Hepatocyte (in vitro differentiated cells): ENCODE results near the gene KCNQ5. TPM values are rescaled to one million over a fixed set of nuclear protein-coding genes. Genes with fewer than 3 reads are reported as not detected.

Experiments used
- DNase-seq: peaks from one replicate; pipeline ENCODE4 v3.0.0-alpha.2; 2016; ENCODE audit warnings: low spot score
- H2AFZ ChIP-seq: fragments of 200-600 bp; sonication (generic); 2 replicates; pipeline ENCODE4 v1.6.0; 2016; ENCODE audit warnings: antibody characterized with exemption, mild to moderate bottlenecking
- H3K27ac ChIP-seq: fragments of 200-600 bp; sonication (generic); 2 replicates; pipeline ENCODE4 v1.5.1; 2016; ENCODE audit warnings: mild to moderate bottlenecking
- H3K27me3 ChIP-seq: fragments of 200-600 bp; sonication (generic); 2 replicates; pipeline ENCODE4 v1.6.1; 2016
- H3K36me3 ChIP-seq: fragments of 200-600 bp; sonication (generic); replicated peaks from 2 replicates; pipeline ENCODE4 v1.5.1; 2016; ENCODE audit warnings: low read depth; ENCODE audit not compliant: insufficient read depth
- H3K4me1 ChIP-seq: fragments of 200-600 bp; sonication (generic); 2 replicates; pipeline ENCODE4 v1.5.1; 2016; ENCODE audit warnings: mild to moderate bottlenecking, moderate library complexity; ENCODE audit not compliant: insufficient read depth
- H3K4me2 ChIP-seq: fragments of 200-600 bp; sonication (generic); 2 replicates; pipeline ENCODE4 v1.6.0; 2016
- H3K4me3 ChIP-seq: fragments of 200-600 bp; sonication (generic); 2 replicates; pipeline ENCODE4 v1.5.1; 2016; ENCODE audit warnings: mild to moderate bottlenecking
- H3K79me2 ChIP-seq: fragments of 200-600 bp; sonication (generic); 2 replicates; pipeline ENCODE4 v1.6.0; 2017; ENCODE audit warnings: mild to moderate bottlenecking
- H3K9me2 ChIP-seq: fragments of 200-600 bp; sonication (generic); replicated peaks from 2 replicates; pipeline ENCODE4 v1.6.0; 2017; ENCODE audit warnings: mild to moderate bottlenecking; ENCODE audit not compliant: insufficient read depth
- H3K9me3 ChIP-seq: fragments of 200-600 bp; sonication (generic); 2 replicates; pipeline ENCODE4 v1.5.1; 2016; ENCODE audit warnings: low read depth, mild to moderate bottlenecking
- H4K20me1 ChIP-seq: fragments of 200-600 bp; sonication (generic); 2 replicates; pipeline ENCODE4 v1.6.0; 2016; ENCODE audit warnings: mild to moderate bottlenecking; ENCODE audit not compliant: insufficient read depth, poor library complexity, severe bottlenecking
- EZH2 ChIP-seq: fragments of 200-600 bp; sonication (generic); IDR thresholded peaks from 2 replicates; pipeline ENCODE4 v1.6.1; 2016; ENCODE audit warnings: antibody characterized with exemption, mild to moderate bottlenecking, borderline replicate concordance
- EZH2phosphoT487 ChIP-seq: fragments of 200-600 bp; sonication (generic); IDR thresholded peaks from one replicate; pipeline ENCODE4 v1.6.1; 2018; ENCODE audit warnings: antibody characterized with exemption, mild to moderate bottlenecking, low read depth, moderate library complexity; ENCODE audit not compliant: unreplicated experiment, severe bottlenecking
- WGBS: methylation state at CpG from one replicate; pipeline ENCODE4 v1.1.6; 2016; ENCODE audit warnings: low lambda C conversion rate; ENCODE audit errors: missing lambda C conversion rate; 5-methylcytosine and 5-hydroxymethylcytosine counted together
- polyA plus RNA-seq: library from polyadenylated mRNA; unstranded; fragments of >200 nt; fragmentation: Nextera tagmentation; extraction: Ambion mirVana; gene quantifications from 2 replicates; pipeline ENCODE4 v1.2.1, GENCODE V29; 2016
- total RNA-seq: library from RNA; depleted of rRNA; stranded (reverse); fragments of >200 nt; gene quantifications from 2 replicates; pipeline ENCODE4 v1.2.3, GENCODE V29; 2014
- TF ChIP-seq, protein P1 (sequence below): fragments of 200-600 bp; sonication (generic); IDR thresholded peaks from 2 replicates; pipeline ENCODE4 v1.5.1; 2016; ENCODE audit warnings: antibody characterized with exemption, mild to moderate bottlenecking; ENCODE audit not compliant: poor library complexity

The KCNQ5 gene
- total and polyA plus RNA-seq, 2 experiments from 2014 or later = 1.6 to 2.0 TPM

DNA sequence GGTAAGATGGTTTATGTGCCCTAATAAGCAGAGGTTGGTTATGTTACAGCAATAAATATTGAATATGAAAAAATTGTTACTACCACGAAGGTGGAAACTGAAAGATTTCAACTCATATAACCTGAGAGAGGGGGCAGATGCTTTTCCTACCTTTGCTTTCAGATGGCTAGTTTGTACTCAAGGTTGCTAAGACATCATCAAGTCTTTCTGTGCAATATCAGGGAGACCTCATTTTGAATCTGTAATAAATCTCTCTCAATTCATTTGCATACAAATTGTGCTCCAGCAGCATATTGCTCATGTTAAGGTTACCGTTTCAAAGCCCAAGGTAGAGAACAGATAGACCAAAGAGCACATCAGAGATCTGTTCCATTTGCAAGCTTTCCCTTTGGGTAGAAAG is 383.0 kb downstream of the KCNQ5 start:
- DNase-seq = no peak
- no peaks in the 10 kb centered on the region for H3K4me1 ChIP-seq
- no peaks in the 10 kb centered on the region for H3K79me2 ChIP-seq
- H2AFZ ChIP-seq = no peak overlapping the region
- TF ChIP-seq EZH2phosphoT487 = no peak
- no peak for TF ChIP-seq EZH2
- TF ChIP-seq, protein P1, sequence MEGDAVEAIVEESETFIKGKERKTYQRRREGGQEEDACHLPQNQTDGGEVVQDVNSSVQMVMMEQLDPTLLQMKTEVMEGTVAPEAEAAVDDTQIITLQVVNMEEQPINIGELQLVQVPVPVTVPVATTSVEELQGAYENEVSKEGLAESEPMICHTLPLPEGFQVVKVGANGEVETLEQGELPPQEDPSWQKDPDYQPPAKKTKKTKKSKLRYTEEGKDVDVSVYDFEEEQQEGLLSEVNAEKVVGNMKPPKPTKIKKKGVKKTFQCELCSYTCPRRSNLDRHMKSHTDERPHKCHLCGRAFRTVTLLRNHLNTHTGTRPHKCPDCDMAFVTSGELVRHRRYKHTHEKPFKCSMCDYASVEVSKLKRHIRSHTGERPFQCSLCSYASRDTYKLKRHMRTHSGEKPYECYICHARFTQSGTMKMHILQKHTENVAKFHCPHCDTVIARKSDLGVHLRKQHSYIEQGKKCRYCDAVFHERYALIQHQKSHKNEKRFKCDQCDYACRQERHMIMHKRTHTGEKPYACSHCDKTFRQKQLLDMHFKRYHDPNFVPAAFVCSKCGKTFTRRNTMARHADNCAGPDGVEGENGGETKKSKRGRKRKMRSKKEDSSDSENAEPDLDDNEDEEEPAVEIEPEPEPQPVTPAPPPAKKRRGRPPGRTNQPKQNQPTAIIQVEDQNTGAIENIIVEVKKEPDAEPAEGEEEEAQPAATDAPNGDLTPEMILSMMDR = no peak
- H3K4me2 ChIP-seq = no peak overlapping the region
- WGBS = 70% methylated on average over 2 of the region's 2 CpGs
- H4K20me1 ChIP-seq = no peaks in the 10 kb centered on the region
- no peaks in the 10 kb centered on the region for H3K27me3 ChIP-seq
- H3K9me2 ChIP-seq = no peaks in the 10 kb centered on the region
- no peak overlapping the region for H3K4me3 ChIP-seq
- no peaks in the 10 kb centered on the region for H3K36me3 ChIP-seq
- H3K9me3 ChIP-seq = no peaks in the 10 kb centered on the region
- no peak overlapping the region for H3K27ac ChIP-seq

DNA sequence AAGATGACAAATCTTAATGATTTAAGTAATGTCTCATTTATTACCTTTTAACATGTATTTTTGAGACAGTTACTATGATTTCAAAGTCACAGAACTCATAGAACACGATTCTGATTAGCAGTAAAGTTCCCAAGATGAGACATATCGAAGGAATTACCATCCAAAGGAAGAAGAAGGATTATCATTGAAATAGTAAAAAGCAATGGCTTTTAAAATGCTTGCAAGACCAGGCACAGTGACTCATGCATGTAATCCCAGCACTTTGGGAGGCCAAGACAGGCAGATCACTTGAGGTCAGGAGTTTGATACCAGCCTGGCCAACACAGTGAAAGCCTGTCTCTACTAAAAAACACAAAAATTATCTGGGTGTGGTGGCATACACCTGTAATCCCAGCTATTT is 384.3 kb downstream of the KCNQ5 start:
- H4K20me1 ChIP-seq = no peaks in the 10 kb centered on the region
- no peak for DNase-seq
- no peaks in the 10 kb centered on the region for H3K36me3 ChIP-seq
- no peak overlapping the region for H2AFZ ChIP-seq
- H3K4me1 ChIP-seq = no peaks in the 10 kb centered on the region
- H3K4me3 ChIP-seq = no peak overlapping the region
- 59% methylated on average over 2 of the region's 2 CpGs for WGBS
- no peaks in the 10 kb centered on the region for H3K27me3 ChIP-seq
- H3K9me2 ChIP-seq = no peaks in the 10 kb centered on the region
- no peaks in the 10 kb centered on the region for H3K79me2 ChIP-seq
- TF ChIP-seq, protein P1 = no peak
- TF ChIP-seq EZH2 (no peak), EZH2phosphoT487 (no peak)
- no peaks in the 10 kb centered on the region for H3K9me3 ChIP-seq
- H3K4me2 ChIP-seq = no peak overlapping the region
- no peak overlapping the region for H3K27ac ChIP-seq

DNA sequence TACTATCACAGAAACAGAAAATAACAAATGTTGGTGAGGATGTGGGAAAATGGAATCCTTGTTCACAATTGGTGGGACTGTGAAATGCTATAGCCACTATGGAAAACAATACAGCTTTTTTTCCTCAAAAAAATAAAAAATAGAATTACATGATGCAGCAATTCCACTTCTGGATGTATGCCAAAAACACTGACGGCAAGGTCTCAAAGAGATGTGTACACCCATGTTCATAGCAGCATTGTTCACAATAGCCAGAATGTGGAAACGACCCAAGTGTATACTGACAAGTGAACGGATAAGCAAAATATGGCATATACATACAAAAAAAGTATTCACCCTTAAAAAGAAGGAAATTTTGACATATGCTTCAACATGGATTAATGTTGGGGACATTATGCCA is 390.1 kb downstream of the KCNQ5 start:
- no peaks in the 10 kb centered on the region for H3K9me3 ChIP-seq
- no peak overlapping the region for H3K4me3 ChIP-seq
- WGBS = 88% methylated on average over 3 of the region's 3 CpGs
- H3K4me2 ChIP-seq = no peak overlapping the region
- H3K9me2 ChIP-seq = no peaks in the 10 kb centered on the region
- no peak for DNase-seq
- no peaks in the 10 kb centered on the region for H3K79me2 ChIP-seq
- H3K27ac ChIP-seq = no peak overlapping the region
- H4K20me1 ChIP-seq = no peaks in the 10 kb centered on the region
- no peaks in the 10 kb centered on the region for H3K4me1 ChIP-seq
- H2AFZ ChIP-seq = no peak overlapping the region
- no peaks in the 10 kb centered on the region for H3K27me3 ChIP-seq
- H3K36me3 ChIP-seq = no peaks in the 10 kb centered on the region
- TF ChIP-seq EZH2 (no peak), EZH2phosphoT487 (no peak)
- TF ChIP-seq, protein P1 = no peak

DNA sequence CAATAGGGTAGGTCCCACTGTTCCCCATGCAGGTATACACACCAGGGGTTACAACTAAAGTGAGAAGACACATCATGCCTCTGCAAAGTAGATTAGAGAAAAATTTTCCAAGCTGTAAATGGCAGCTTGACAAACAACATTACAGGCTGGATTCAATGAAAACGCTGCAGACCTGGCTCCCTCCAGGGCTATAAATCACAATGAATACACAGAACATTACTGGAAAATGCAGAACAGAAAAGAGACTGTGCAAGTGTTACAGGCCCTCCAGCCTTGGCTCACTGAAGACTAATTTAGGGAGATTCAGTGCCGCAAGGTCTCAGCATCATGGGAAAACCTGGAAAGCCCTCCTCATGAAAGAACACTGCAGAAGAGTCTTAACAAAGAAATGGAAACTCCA is 395.6 kb downstream of the KCNQ5 start:
- no peaks in the 10 kb centered on the region for H3K9me2 ChIP-seq
- H4K20me1 ChIP-seq = no peaks in the 10 kb centered on the region
- no peaks in the 10 kb centered on the region for H3K9me3 ChIP-seq
- no peak for TF ChIP-seq EZH2
- no peak for TF ChIP-seq EZH2phosphoT487
- TF ChIP-seq, protein P1 = no peak
- H3K36me3 ChIP-seq = no peaks in the 10 kb centered on the region
- H3K4me3 ChIP-seq = no peak overlapping the region
- DNase-seq = peak; percentile 10
- WGBS = 49% methylated on average over 2 of the region's 2 CpGs
- H3K27ac ChIP-seq = no peak overlapping the region
- no peaks in the 10 kb centered on the region for H3K79me2 ChIP-seq
- peaks cover 6% of the 10 kb centered on the region for H3K4me1 ChIP-seq
- H3K4me2 ChIP-seq = no peak overlapping the region
- no peaks in the 10 kb centered on the region for H3K27me3 ChIP-seq
- no peak overlapping the region for H2AFZ ChIP-seq
